ENCODE results near the gene RFC1. TPM values are rescaled to one million over a fixed set of nuclear protein-coding genes. Genes with fewer than 3 reads are reported as not detected.
A peak's percentile ranks its signal among the peaks of the same experiment; 100 is the strongest.

Gene RFC1
- total RNA-seq, 1 experiment from 2014 or later = 56.8 TPM

DNA sequence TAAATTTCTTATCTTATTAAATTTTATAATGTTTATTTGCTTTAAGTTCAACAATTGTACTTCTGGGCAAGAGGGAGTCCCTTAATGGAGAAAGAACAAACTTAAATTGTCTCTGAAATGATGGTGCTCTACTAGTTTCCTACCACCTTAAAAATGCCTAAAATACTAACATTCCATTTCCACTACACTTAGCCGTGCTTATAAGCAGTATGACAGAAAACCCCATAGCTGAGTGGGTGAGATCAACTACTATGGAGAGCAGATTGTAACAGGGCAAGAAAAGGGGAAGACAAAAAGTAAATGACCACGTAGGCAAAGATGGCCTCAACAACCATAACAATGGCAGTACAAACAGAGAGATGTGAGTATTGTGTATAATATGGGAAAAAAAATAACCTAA lies 35.0 kb downstream of the RFC1 start:
- no peak overlapping the region for H3K56ac ChIP-seq (ENCODE audit: insufficient read length, low read depth, low read length)
- Mint-ChIP-seq H3K36me3 (ENCODE audit: insufficient read depth in 1 of 3, low read depth in 3 of 3) (peaks cover 3 to 11% (median 6%) of the 10 kb centered on the region in 3 experiments; a peak in 6 of 7 replicates), H3K9me3 (no peaks in the 10 kb centered on the region), H3K27ac (peak overlapping the region in 1 of 3 experiments; percentile 5; a peak in 1 of 7 replicates), H3K27me3 (ENCODE audit: low read depth) (no peaks in the 10 kb centered on the region), H3K4me3 (no peak overlapping the region), H3K4me1 (no peaks in the 10 kb centered on the region)
- H3K18ac ChIP-seq (ENCODE audit: insufficient read length, low read depth, low read length) = no peak overlapping the region
- DNase-seq = no peak
- H3K4me2 ChIP-seq (ENCODE audit: insufficient read depth, insufficient read length, low read length) = no peak overlapping the region
- H3K27ac ChIP-seq (ENCODE audit: insufficient read length, low read depth, low read length) = no peak overlapping the region
- TF ChIP-seq, protein P1, sequence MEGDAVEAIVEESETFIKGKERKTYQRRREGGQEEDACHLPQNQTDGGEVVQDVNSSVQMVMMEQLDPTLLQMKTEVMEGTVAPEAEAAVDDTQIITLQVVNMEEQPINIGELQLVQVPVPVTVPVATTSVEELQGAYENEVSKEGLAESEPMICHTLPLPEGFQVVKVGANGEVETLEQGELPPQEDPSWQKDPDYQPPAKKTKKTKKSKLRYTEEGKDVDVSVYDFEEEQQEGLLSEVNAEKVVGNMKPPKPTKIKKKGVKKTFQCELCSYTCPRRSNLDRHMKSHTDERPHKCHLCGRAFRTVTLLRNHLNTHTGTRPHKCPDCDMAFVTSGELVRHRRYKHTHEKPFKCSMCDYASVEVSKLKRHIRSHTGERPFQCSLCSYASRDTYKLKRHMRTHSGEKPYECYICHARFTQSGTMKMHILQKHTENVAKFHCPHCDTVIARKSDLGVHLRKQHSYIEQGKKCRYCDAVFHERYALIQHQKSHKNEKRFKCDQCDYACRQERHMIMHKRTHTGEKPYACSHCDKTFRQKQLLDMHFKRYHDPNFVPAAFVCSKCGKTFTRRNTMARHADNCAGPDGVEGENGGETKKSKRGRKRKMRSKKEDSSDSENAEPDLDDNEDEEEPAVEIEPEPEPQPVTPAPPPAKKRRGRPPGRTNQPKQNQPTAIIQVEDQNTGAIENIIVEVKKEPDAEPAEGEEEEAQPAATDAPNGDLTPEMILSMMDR (conservative IDR thresholded peaks at IDR 0.05) = no peak
- H3K23me2 ChIP-seq (ENCODE audit: insufficient read length, low read depth, low read length, poor library complexity, severe bottlenecking) = no peaks in the 10 kb centered on the region
- peaks cover 4% of the 10 kb centered on the region for H3K79me1 ChIP-seq (ENCODE audit: insufficient read depth, low read depth, low read length, poor library complexity, severe bottlenecking)
- no peak overlapping the region for H2BK15ac ChIP-seq (ENCODE audit: low read depth, low read length)
- WGBS (ENCODE audit: extremely low coverage, insufficient read length, low lambda C conversion rate) = no CpG with 5 or more reads among the region's 2 CpGs
- H3K4ac ChIP-seq (ENCODE audit: low read depth, low read length) = no peak overlapping the region
- no peak overlapping the region for H2BK5ac ChIP-seq (ENCODE audit: insufficient read length, low read length)
- H4K91ac ChIP-seq (ENCODE audit: insufficient read length, low read depth, low read length) = no peak overlapping the region
- no peak overlapping the region for H3K23ac ChIP-seq (ENCODE audit: insufficient read length, low read depth, low read length)
- H2BK20ac ChIP-seq (ENCODE audit: low read depth, low read length, poor library complexity, severe bottlenecking) = no peak overlapping the region
- H4K8ac ChIP-seq (replicated peaks; ENCODE audit: insufficient read length, low read depth, low read length) = no peak overlapping the region
- no peak overlapping the region for H3T11ph ChIP-seq (ENCODE audit: low read length)
- no peaks in the 10 kb centered on the region; the same call in 1 of the 2 replicates for H3K79me2 ChIP-seq (ENCODE audit: insufficient read depth, low read length)
- H4K5ac ChIP-seq (ENCODE audit: insufficient read length, low read depth, low read length) = no peak overlapping the region
- H2BK120ac ChIP-seq (ENCODE audit: low read depth, low read length, poor library complexity, severe bottlenecking) = no peak overlapping the region
- no peak overlapping the region for H3K14ac ChIP-seq (ENCODE audit: insufficient read depth, low read length)
- no peak overlapping the region for H2BK12ac ChIP-seq (ENCODE audit: insufficient read length, low read depth, low read length)
- H3K9me3 ChIP-seq (ENCODE audit: control insufficient read depth, low read depth, low read length) = no peaks in the 10 kb centered on the region
- H3K9ac ChIP-seq (ENCODE audit: extremely low read depth, insufficient read length, low read length) = no peak overlapping the region
- no peak overlapping the region for H2AK5ac ChIP-seq (ENCODE audit: insufficient read length, low read length)
- no peaks in the 10 kb centered on the region for H4K20me1 ChIP-seq (ENCODE audit: control insufficient read depth, insufficient read depth, insufficient read length)
- no peak overlapping the region for H2AFZ ChIP-seq (ENCODE audit: low read length)
- no peaks in the 10 kb centered on the region for H3K4me1 ChIP-seq (ENCODE audit: insufficient read depth, low read length)
- no peaks in the 10 kb centered on the region for H3K27me3 ChIP-seq (ENCODE audit: insufficient read depth, low read length)
